ENCODE data around the gene ARSB. TPM values are rescaled to one million over a fixed set of nuclear protein-coding genes. Genes with fewer than 3 reads are reported as not detected.

ARSB gene
- total and polyA plus RNA-seq, 8 donors: 0.58 to 35.6 (median 7.6) TPM

- H3K4me3 ChIP-seq: no peak overlapping the region
- H3K9me3 ChIP-seq: no peaks in the 10 kb centered on the region
- no peaks in the 10 kb centered on the region for H3K27me3 ChIP-seq
- no peaks in the 10 kb centered on the region for H3K36me3 ChIP-seq
- no peak overlapping the region for H3K27ac ChIP-seq
- intact Hi-C loops (cut with DNase I; ENCODE audit: low total_unique reads): no loop called here
- H3K4me1 ChIP-seq: no peaks in the 10 kb centered on the region
- no peak for TF ChIP-seq POLR2AphosphoS5 (IDR thresholded peaks at IDR 0.05)
- no peak for TF ChIP-seq POLR2A (IDR thresholded peaks at IDR 0.05)
- TF ChIP-seq EP300 (IDR thresholded peaks at IDR 0.05): no peak
- no peak for TF ChIP-seq CTCF (IDR thresholded peaks at IDR 0.05)
- DNase-seq: no peak
Measured at GRCh38 chr5:79001471-79001870, 16.4 kb upstream of the ARSB start.

- Histone ChIP-seq H3K4me1 (no peaks in the 10 kb centered on the region), H3K9me3 (no peaks in the 10 kb centered on the region), H3K27ac (no peak overlapping the region), H3K36me3 (no peaks in the 10 kb centered on the region), H3K4me3 (no peak overlapping the region), H3K27me3 (no peaks in the 10 kb centered on the region)
- intact Hi-C loops (cut with DNase I; ENCODE audit: low total_unique reads): no loop called here
- WGBS, 5 donors: 80 to 92% (median 89%) methylated on average over 2 of the region's 2 CpGs
- TF ChIP-seq EP300 (IDR thresholded peaks at IDR 0.05): no peak
- no peak for TF ChIP-seq POLR2A (IDR thresholded peaks at IDR 0.05)
- TF ChIP-seq CTCF (IDR thresholded peaks at IDR 0.05): no peak
- no peak for TF ChIP-seq POLR2AphosphoS5 (IDR thresholded peaks at IDR 0.05)
- DNase-seq: no peak
Measured at GRCh38 chr5:78997090-78997489, 12.0 kb upstream of the ARSB start.

DNA sequence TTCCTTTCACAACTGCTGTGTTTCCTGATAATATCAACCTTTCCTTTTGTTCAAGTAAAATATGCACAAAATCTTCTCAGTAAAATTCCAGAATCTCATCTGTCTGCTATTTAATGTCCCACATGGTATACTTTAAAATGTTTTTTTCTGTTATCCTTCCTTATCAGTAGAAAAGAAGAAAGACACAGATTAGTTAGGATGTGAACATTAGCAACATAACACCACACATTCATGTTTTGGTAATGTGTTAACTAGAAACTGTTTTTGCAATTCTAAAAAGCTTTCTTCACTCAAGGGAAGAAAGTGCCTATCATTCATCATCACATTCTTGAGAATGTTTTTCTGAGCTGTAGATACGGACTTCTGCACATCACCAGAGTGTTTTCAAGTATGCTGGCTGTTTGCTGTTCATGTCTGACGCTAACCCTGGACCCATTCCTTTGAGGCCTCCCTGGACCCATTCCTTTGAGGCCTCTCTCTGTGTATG lies 10.5 kb upstream of the ARSB start:
- Histone ChIP-seq H3K27me3 (no peaks in the 10 kb centered on the region), H3K36me3 (no peaks in the 10 kb centered on the region), H3K9me3 (no peaks in the 10 kb centered on the region), H3K4me3 (no peak overlapping the region), H3K4me1 (no peaks in the 10 kb centered on the region), H3K27ac (no peak overlapping the region)
- no peak for DNase-seq
- TF ChIP-seq POLR2AphosphoS5 (IDR thresholded peaks at IDR 0.05) (no peak), EP300 (IDR thresholded peaks at IDR 0.05) (no peak), CTCF (IDR thresholded peaks at IDR 0.05) (no peak), POLR2A (IDR thresholded peaks at IDR 0.05) (no peak)
- 82 to 91% (median 88%) methylated on average over 2 of the region's 2 CpGs for WGBS, 5 donors
- intact Hi-C loops (cut with DNase I; ENCODE audit: low total_unique reads): no loop called here

GRCh38 chr5:78993165-78993564 lies 8.1 kb upstream of the ARSB start:
- Histone ChIP-seq H3K4me1 (no peaks in the 10 kb centered on the region), H3K27ac (no peak overlapping the region), H3K36me3 (no peaks in the 10 kb centered on the region), H3K9me3 (no peaks in the 10 kb centered on the region), H3K4me3 (no peak overlapping the region), H3K27me3 (no peaks in the 10 kb centered on the region)
- intact Hi-C loops (cut with DNase I; ENCODE audit: low total_unique reads): no loop called here
- TF ChIP-seq POLR2AphosphoS5 (IDR thresholded peaks at IDR 0.05): no peak
- no peak for TF ChIP-seq CTCF (IDR thresholded peaks at IDR 0.05)
- TF ChIP-seq EP300 (IDR thresholded peaks at IDR 0.05): no peak
- TF ChIP-seq POLR2A (IDR thresholded peaks at IDR 0.05): no peak
- no peak for DNase-seq
